Ishikawa (cell line): ENCODE measurements around the gene SCAF11.

Experiments
- CEBPB ChIP-seq: IDR thresholded peaks from 2 replicates; pipeline ENCODE4 v1.6.1; 2012
- CREB1 ChIP-seq: IDR thresholded peaks from 2 replicates; pipeline ENCODE4 v1.6.1; 2012; ENCODE audit warnings: low read depth
- EGR1 ChIP-seq: IDR thresholded peaks from 2 replicates; pipeline ENCODE4 v1.6.1; 2012
- EP300 ChIP-seq: IDR thresholded peaks from 2 replicates; pipeline ENCODE4 v1.6.1; 2012; ENCODE audit warnings: borderline replicate concordance
- FOXM1 ChIP-seq: IDR thresholded peaks from 2 replicates; pipeline ENCODE4 v1.6.1; 2012; ENCODE audit warnings: low read depth, borderline replicate concordance
- NFIC ChIP-seq: IDR thresholded peaks from 2 replicates; pipeline ENCODE4 v1.6.1; 2012
- RAD21 ChIP-seq: IDR thresholded peaks from 2 replicates; pipeline ENCODE4 v1.6.1; 2012; ENCODE audit warnings: low read depth
- TAF1 ChIP-seq: IDR thresholded peaks from 2 replicates; pipeline ENCODE4 v1.6.1; 2012; ENCODE audit warnings: low read depth, mild to moderate bottlenecking
- TCF12 ChIP-seq: IDR thresholded peaks from 2 replicates; pipeline ENCODE4 v1.6.1; 2012; ENCODE audit warnings: low read depth
- TEAD4 ChIP-seq: IDR thresholded peaks from 2 replicates; pipeline ENCODE4 v1.6.1; 2012
- USF1 ChIP-seq: IDR thresholded peaks from 2 replicates; pipeline ENCODE4 v1.6.1; 2012
- YY1 ChIP-seq: IDR thresholded peaks from 2 replicates; pipeline ENCODE4 v1.6.1; 2012; ENCODE audit warnings: low read depth
- ZBTB7A ChIP-seq: IDR thresholded peaks from 2 replicates; pipeline ENCODE4 v1.6.1; 2012; ENCODE audit warnings: low read depth
- TF ChIP-seq, protein P1 (sequence below): IDR thresholded peaks from 2 replicates; pipeline ENCODE4 v1.6.1; 2012; ENCODE audit warnings: low read depth, mild to moderate bottlenecking
- TF ChIP-seq, protein P2 (sequence below): IDR thresholded peaks from 2 replicates; pipeline ENCODE4 v1.6.1; 2012

SCAF11 gene

GRCh38 chr12:45991284-45992249, 1.2 kb upstream of the SCAF11 start:
- TF ChIP-seq CEBPB (no peak), EGR1 (peak; percentile 87), TAF1 (peak; percentile 72), FOXM1 (no peak), EP300 (no peak), TEAD4 (no peak; the same call in 1 of the 2 replicates), ZBTB7A (no peak), CREB1 (no peak), RAD21 (no peak), USF1 (peak; percentile 45), TCF12 (0 out of 2 replicates have a peak, but pooled peaks have one; percentile 17), NFIC (no peak)
- TF ChIP-seq, protein P1, sequence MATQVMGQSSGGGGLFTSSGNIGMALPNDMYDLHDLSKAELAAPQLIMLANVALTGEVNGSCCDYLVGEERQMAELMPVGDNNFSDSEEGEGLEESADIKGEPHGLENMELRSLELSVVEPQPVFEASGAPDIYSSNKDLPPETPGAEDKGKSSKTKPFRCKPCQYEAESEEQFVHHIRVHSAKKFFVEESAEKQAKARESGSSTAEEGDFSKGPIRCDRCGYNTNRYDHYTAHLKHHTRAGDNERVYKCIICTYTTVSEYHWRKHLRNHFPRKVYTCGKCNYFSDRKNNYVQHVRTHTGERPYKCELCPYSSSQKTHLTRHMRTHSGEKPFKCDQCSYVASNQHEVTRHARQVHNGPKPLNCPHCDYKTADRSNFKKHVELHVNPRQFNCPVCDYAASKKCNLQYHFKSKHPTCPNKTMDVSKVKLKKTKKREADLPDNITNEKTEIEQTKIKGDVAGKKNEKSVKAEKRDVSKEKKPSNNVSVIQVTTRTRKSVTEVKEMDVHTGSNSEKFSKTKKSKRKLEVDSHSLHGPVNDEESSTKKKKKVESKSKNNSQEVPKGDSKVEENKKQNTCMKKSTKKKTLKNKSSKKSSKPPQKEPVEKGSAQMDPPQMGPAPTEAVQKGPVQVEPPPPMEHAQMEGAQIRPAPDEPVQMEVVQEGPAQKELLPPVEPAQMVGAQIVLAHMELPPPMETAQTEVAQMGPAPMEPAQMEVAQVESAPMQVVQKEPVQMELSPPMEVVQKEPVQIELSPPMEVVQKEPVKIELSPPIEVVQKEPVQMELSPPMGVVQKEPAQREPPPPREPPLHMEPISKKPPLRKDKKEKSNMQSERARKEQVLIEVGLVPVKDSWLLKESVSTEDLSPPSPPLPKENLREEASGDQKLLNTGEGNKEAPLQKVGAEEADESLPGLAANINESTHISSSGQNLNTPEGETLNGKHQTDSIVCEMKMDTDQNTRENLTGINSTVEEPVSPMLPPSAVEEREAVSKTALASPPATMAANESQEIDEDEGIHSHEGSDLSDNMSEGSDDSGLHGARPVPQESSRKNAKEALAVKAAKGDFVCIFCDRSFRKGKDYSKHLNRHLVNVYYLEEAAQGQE = no peak
- TF ChIP-seq, protein P2, sequence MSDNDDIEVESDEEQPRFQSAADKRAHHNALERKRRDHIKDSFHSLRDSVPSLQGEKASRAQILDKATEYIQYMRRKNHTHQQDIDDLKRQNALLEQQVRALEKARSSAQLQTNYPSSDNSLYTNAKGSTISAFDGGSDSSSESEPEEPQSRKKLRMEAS = peak; percentile 96

DNA sequence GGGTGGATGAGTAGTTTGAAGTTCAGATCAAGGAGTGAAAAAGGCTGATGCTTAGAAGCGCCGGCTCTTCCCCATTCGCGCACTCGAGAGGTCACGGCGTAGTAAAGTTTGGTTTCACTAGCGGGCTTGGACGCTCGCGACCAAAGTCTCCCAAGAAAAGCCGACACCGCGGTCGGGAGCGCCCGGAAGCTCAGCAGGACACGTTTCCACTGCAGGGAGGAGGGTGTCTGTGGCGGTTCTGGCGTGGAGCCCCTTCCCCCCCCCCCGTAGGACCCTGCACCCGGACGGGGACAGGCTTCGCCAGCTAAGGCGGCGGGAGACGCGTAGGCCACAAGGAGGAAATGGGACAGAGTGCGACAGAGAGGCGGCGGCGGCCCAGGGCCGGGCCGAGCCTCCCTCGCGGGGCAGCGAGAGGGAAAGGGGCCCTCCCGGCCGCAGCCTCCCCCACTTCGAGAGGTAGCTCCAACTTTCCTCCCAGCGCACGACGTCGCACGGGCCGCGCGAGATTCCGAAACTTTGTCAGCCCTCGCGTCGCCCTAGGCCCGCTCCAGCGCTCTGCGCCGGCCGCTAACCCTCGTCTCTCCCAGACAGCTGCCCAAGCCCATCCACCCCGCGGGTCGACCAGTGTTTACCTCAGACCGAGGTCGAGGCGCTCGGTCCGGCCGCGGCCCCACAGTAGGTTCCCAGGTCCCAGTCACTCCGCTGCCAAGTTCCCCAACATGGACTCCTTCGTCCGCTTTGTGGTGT, 480 bp downstream of the SCAF11 start:
- no peak; the same call in 1 of the 2 replicates for TF ChIP-seq TCF12
- 0 out of 2 replicates have a peak, but pooled peaks have one; percentile 4 for TF ChIP-seq CREB1
- TF ChIP-seq TAF1 = peak; percentile 21
- TF ChIP-seq, protein P2 = peak; percentile 48

- TF ChIP-seq USF1 (no peak), FOXM1 (no peak), EGR1 (no peak), YY1 (no peak), ZBTB7A (no peak), RAD21 (no peak), TCF12 (no peak), TAF1 (no peak), NFIC (no peak), CEBPB (no peak), EP300 (no peak), TEAD4 (no peak), CREB1 (no peak)
- TF ChIP-seq, protein P1 = no peak
- TF ChIP-seq, protein P2 = no peak
These were observed 1.1 kb downstream of the SCAF11 start for GRCh38 chr12:45989287-45989686.

DNA sequence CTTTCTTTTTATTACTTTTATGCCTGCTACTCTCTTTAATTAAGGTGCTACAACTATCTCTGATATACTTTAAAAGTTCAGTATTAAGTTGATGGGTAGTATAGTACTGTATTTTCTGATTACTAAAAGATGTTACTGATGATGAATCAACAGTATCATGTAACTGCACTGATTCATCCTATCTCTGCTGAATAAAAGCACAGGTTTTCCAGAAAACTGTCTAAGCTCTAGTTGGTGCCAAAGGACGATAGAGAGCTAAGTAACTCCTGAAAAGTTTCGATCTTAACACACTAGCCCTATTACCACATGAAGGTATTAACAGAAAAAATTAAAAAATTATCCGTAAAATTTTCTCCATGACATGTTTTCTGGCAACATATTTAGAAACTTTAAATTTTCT, 2.1 kb downstream of the SCAF11 start:
- TF ChIP-seq TCF12 = no peak
- no peak for TF ChIP-seq USF1
- TF ChIP-seq, protein P2 = no peak
- TF ChIP-seq, protein P1 = no peak
- TF ChIP-seq CREB1 = no peak
- TF ChIP-seq FOXM1 = no peak
- no peak for TF ChIP-seq ZBTB7A
- no peak for TF ChIP-seq TEAD4
- no peak for TF ChIP-seq EP300
- TF ChIP-seq EGR1 = no peak
- no peak for TF ChIP-seq TAF1
- TF ChIP-seq CEBPB = no peak
- no peak for TF ChIP-seq NFIC
- TF ChIP-seq RAD21 = no peak
- no peak for TF ChIP-seq YY1
